Mesothelial cell of epicardium (in vitro differentiated cells): ENCODE results near the gene PLXNC1. TPM values are rescaled to one million over a fixed set of nuclear protein-coding genes. Genes with fewer than 3 reads are reported as not detected.

ENCODE experiments used
- DNase-seq, 2 experiments: peaks; one replicate each; pipeline ENCODE4 v3.0.0; 2021; ENCODE audit warnings: low spot score in 2 of 2; ENCODE audit not compliant: unreplicated experiment in 2 of 2
- H3K27ac Mint-ChIP-seq: 2 replicates; pipeline ENCODE4 v1.8.0; 2021; ENCODE audit warnings: mixed read lengths
- H3K27me3 Mint-ChIP-seq: 2 replicates; pipeline ENCODE4 v1.8.0; 2021; ENCODE audit warnings: low read depth, mixed read lengths
- H3K36me3 Mint-ChIP-seq: 2 replicates; pipeline ENCODE4 v1.8.0; 2021; ENCODE audit warnings: mixed read lengths
- H3K4me1 Mint-ChIP-seq: 2 replicates; pipeline ENCODE4 v1.8.0; 2021; ENCODE audit warnings: mixed read lengths
- H3K4me3 Mint-ChIP-seq: 2 replicates; pipeline ENCODE4 v1.8.0; 2021; ENCODE audit warnings: mild to moderate bottlenecking, moderate library complexity, mixed read lengths
- H3K9me3 Mint-ChIP-seq: 2 replicates; pipeline ENCODE4 v1.8.0; 2021; ENCODE audit warnings: mixed read lengths
- CTCF ChIP-seq: fragments of 200-600 bp; sonication (generic); IDR thresholded peaks from one replicate; pipeline ENCODE4 v1.5.0; 2021; ENCODE audit warnings: antibody characterized with exemption; ENCODE audit not compliant: unreplicated experiment
- total RNA-seq: library from RNA; stranded (reverse); gene quantifications from 3 replicates; pipeline ENCODE4 v1.2.1, GENCODE V29; 2021

The PLXNC1 gene
- total RNA-seq, 1 donor from 2014 or later: 3.4 TPM

- Mint-ChIP-seq H3K4me1 (peaks cover 6% of the 10 kb centered on the region), H3K27me3 (peaks cover 16% of the 10 kb centered on the region), H3K27ac (no peak overlapping the region), H3K36me3 (no peaks in the 10 kb centered on the region), H3K9me3 (peaks cover 8% of the 10 kb centered on the region), H3K4me3 (no peak overlapping the region)
- DNase-seq: no peak
- TF ChIP-seq CTCF: no peak
Observed at GRCh38 chr12:94187361-94187760, 39.0 kb downstream of the PLXNC1 start.

- TF ChIP-seq CTCF: no peak
- Mint-ChIP-seq H3K4me1 (peaks cover 6% of the 10 kb centered on the region), H3K27me3 (peaks cover 7% of the 10 kb centered on the region), H3K4me3 (no peak overlapping the region), H3K27ac (no peak overlapping the region), H3K36me3 (peaks cover 1% of the 10 kb centered on the region), H3K9me3 (peaks cover 25% of the 10 kb centered on the region)
- DNase-seq: no peak
Observed at GRCh38 chr12:94190623-94191022, 42.2 kb downstream of the PLXNC1 start.

GRCh38 chr12:94191023-94191422 is 42.6 kb downstream of the PLXNC1 start:
- no peak for DNase-seq
- peaks cover 1% of the 10 kb centered on the region for H3K36me3 Mint-ChIP-seq
- H3K27ac Mint-ChIP-seq: no peak overlapping the region
- no peak for TF ChIP-seq CTCF
- peaks cover 25% of the 10 kb centered on the region for H3K9me3 Mint-ChIP-seq
- no peak overlapping the region for H3K4me3 Mint-ChIP-seq
- H3K4me1 Mint-ChIP-seq: peaks cover 5% of the 10 kb centered on the region
- peaks cover 6% of the 10 kb centered on the region for H3K27me3 Mint-ChIP-seq

GRCh38 chr12:94191811-94192210 is 43.4 kb downstream of the PLXNC1 start:
- H3K36me3 Mint-ChIP-seq: peaks cover 1% of the 10 kb centered on the region
- TF ChIP-seq CTCF: no peak
- H3K4me3 Mint-ChIP-seq: no peak overlapping the region
- no peaks in the 10 kb centered on the region for H3K4me1 Mint-ChIP-seq
- H3K27ac Mint-ChIP-seq: no peak overlapping the region
- no peaks in the 10 kb centered on the region for H3K27me3 Mint-ChIP-seq
- DNase-seq: no peak
- H3K9me3 Mint-ChIP-seq: peaks cover 25% of the 10 kb centered on the region

GRCh38 chr12:94192506-94192905 is 44.1 kb downstream of the PLXNC1 start:
- no peak for TF ChIP-seq CTCF
- no peaks in the 10 kb centered on the region for H3K4me1 Mint-ChIP-seq

GRCh38 chr12:94193168-94193567 is 44.8 kb downstream of the PLXNC1 start:
- Mint-ChIP-seq H3K4me3 (no peak overlapping the region), H3K27ac (no peak overlapping the region), H3K9me3 (peaks cover 30% of the 10 kb centered on the region), H3K4me1 (no peaks in the 10 kb centered on the region), H3K27me3 (no peaks in the 10 kb centered on the region), H3K36me3 (peaks cover 1% of the 10 kb centered on the region)
- no peak for TF ChIP-seq CTCF
- DNase-seq: no peak

More at GRCh38 chr12:94192506-94192905, 44.1 kb downstream of the PLXNC1 start:
- Mint-ChIP-seq H3K4me3 (no peak overlapping the region), H3K27me3 (no peaks in the 10 kb centered on the region), H3K36me3 (peaks cover 1% of the 10 kb centered on the region), H3K9me3 (peaks cover 30% of the 10 kb centered on the region), H3K27ac (no peak overlapping the region)
- DNase-seq: no peak
